Activated T-helper 9 cell treated with anti-CD3 and anti-CD28 coated beads, Interleukin-2, amount 50 U/mL, for 16 hours (primary cell): ENCODE data around the gene DDX6.
"Not testable (repeated sequence)": the region's sequence is repeated elsewhere in the genome, so short reads cannot be mapped to it uniquely, and the experiment has no call there.

Experiments
- DNase-seq: peaks from one replicate; pipeline ENCODE4 v3.0.0-alpha.2; 2020; ENCODE audit warnings: low read depth

The DDX6 gene, protein sequence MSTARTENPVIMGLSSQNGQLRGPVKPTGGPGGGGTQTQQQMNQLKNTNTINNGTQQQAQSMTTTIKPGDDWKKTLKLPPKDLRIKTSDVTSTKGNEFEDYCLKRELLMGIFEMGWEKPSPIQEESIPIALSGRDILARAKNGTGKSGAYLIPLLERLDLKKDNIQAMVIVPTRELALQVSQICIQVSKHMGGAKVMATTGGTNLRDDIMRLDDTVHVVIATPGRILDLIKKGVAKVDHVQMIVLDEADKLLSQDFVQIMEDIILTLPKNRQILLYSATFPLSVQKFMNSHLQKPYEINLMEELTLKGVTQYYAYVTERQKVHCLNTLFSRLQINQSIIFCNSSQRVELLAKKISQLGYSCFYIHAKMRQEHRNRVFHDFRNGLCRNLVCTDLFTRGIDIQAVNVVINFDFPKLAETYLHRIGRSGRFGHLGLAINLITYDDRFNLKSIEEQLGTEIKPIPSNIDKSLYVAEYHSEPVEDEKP

DNA sequence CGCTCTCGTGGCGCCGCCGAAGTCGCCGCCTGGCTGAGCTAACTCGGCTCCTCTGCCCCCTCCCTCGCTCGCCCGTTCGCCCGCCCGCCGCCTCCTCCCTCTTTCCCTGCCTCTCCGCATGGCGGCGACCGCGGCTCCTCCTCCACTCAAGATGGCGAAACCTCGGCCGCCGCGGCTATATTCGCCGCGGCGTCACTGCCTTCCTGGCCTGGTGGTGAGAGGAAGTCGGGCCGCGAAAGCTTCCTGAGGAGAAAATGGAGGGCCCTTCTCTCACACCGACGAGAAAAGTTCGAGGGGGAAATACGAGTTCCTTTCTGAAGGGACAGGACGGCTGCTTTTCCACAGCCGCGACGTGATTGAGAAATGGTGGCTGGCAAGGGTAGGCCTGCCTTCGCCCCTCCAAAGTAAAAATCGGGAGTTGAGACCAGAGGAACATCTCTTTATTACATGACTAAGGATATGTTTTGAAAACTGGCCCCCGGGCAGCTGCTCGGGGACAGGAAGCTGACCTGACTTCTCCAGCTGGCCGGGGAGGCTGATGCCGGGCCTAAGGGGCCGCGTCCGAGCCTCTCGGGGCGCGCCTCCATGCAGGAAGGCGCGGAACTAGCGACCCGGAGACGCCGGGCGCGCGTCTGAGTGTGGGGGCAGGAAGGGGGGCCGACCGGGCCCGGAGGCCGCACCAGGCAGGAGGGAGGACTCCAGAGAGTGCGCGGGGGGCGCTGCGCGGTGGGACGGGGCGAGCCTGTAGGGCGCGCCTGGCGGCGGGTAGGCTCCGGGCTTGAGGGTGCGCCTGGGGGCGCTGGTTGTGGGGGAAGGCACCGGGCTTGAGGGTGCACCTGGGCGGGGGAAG lies at the start of gene DDX6:
Gene DDX6 (minus strand): TSS at position 54 of the 850 bp plus-strand sequence. CDS start 4,913 bp downstream, outside the sequence.
- peak; percentile 87 for DNase-seq

DNA sequence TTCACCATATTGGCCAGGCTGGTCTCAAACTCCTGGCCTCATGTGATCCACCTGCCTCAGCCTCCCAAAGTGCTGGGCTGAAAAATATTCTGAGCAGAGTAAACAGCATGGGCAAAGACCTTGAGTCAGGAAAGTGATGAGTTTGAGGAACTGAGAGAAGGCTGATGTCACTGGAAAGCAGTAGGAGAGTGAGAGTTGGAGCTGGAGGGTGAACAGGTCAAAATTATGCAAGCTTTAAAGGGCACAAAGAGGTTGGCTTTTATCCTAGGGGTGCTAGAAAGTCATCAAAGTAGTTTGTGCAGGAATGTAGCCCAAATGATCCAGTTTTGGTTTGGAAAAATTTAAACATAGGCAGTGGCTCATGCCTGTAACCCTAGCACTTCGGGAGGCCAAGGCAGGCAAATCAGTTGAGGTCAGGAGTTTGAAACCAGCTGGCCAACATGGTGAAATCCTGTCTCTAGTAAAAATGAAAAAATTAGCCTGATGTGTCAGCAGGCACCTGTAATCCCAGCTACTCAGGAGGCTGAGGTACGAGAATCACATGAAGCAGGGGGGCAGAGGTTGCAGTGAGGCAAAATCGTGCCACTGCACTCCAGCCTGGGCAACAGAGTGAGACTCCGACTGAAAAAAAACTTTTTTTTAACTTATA lies 48.1 kb upstream of the DDX6 start:
- no peak for DNase-seq

DNA sequence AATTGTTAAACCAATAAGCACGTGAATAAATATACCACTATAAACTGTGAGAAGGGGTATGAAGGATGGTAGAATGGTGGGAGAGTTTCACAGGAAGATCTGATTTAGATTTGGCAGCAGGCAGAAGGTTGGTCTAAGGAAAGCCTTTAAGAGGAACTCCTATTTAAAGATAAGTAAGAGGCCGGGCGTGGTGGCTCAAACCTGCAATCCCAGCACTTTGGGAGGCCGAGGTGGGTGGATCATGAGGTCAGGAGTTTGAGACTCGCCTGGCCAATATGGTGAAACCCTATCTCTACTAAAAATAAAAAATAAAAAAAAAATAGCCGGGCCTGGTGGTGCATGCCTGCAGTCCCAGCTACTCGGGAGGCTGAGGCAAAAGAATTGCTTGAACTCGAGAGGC lies 46.9 kb upstream of the DDX6 start:
- no peak for DNase-seq

DNA sequence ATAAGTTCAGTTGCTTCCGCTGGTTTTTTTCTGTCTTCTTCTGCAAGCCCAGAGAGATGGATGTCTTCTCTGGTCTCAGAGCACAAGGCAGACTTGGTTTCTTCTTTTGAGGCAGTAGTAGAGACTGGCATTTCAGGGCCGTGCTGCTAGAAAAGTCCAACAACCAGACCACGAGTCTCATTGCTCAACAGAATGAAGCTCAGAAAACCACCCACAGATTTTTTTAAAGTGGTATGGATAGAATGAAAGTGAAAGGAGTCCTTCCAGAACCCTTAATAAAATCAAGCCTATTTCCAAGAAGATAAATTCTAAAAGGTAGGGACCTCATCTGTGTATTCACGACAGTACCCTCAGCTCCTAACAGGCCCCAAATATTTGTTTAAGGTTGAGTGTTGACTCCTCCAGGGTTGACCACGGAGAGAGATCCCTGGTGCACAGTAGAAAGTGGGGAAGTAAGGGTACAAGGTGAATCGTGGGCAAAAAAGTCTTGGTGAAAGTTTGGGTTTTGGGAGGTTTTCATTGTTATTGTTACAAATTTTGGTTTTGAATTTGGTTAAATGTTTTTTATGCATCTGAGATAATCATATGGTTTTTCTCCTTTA lies 43.6 kb upstream of the DDX6 start:
- no peak for DNase-seq

DNA sequence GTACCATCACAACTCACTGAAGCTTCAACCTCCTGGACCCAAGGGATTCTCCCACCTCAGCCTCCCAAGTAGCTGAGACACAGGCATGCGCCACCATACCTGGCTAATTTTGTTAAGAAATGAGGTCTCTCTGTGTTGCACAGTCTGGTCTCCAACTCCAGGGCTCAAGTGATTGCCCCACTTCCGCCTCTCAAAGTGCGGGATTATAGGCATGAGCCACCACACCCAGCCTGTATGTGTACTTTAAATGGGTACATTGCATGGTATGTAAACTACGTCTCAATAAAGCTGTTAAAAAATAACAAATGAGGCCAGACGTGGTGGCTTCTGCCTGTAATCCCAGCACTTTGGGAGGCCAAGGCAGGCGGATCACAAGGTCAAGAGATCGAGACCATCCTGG lies 36.2 kb upstream of the DDX6 start:
- no peak for DNase-seq

DNA sequence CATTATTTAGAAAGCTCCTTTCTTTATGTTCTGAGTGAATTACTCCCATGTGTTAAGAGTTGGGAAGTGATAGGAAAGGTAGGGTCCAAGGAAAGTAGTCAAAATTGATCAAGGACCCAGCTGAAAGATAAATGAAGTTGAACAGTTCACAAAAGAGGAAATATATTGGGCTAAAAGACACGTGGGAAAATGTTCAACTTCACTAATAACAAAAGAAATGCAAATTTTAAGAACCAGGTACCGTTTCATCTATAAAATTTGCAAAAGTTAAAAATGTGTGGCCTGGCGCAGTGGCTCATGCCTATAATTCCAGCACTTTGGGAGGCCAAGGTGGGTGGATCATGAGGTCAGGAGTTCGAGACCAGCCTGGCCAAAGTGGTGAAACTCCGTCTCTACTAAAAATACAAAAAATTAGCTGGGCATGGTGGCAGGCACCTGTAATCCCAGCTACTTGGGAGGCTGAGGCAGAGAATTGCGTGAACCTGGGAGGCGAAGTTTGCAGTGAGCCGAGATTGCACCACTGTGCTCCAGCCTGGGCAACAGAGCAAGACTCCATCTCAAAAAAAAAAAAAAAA lies 32.1 kb upstream of the DDX6 start:
- not testable (repeated sequence) for DNase-seq

DNA sequence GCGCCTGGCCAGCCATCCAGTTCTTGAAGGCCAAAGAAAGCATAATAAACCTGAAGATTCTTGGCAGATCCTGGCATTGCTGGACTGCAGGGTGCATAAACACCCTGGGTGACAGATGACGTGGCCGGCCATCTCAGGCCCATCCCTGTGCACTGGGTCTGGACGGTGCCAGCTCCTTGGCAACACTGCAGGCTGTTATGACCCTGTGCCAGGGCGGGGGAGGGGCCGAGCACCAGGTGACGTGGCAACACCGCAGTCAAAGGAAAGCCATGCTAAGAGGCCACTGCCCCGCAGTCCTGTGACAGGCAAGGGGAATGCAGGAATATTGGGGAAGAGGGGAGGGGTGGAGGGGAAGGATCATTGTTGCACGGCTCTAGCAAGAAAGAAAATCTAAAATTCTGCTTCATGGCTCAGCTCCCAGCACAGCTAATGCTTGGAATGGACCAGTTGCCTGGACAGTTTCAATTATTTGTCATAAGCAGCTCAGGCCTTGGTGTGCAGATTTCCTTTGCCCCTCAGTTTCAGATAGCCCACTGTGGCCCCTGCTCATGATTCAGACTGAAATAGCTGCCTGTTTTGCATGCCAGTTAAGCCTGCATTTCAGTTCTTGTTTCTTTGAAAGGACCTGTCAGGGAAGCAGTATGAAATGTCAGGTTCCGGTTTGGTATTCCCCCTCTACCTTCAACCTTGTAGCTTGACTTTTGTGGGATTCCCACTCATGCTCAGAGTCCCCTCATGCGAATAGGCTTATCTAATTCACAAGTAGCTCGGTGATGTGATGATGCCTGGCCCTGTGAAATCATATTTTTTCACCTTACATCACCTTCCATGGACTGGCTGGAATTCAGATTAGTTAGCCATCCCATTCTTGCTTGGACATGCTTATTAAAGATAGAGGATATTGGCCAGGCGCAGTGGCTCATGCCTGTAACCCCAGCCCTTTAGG lies 29.7 kb upstream of the DDX6 start:
- DNase-seq, result no peak

DNA sequence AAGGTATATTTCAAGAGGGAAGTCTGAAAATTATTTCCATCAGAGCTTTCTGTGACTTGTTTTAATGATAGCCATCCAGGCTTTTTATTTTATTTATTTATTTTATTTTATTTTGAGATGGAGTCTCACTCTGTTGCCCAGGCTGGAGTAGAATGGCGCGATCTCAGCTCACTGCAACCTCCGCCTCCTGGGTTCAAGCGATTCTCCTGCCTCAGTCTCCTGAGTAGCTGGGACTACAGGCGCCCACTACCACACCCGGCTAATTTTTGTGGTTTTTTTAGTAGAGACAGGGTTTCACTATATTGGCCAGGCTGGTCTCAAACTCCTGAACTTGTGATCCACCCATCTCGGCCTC lies 29.0 kb upstream of the DDX6 start:
- not testable (repeated sequence) for DNase-seq

DNA sequence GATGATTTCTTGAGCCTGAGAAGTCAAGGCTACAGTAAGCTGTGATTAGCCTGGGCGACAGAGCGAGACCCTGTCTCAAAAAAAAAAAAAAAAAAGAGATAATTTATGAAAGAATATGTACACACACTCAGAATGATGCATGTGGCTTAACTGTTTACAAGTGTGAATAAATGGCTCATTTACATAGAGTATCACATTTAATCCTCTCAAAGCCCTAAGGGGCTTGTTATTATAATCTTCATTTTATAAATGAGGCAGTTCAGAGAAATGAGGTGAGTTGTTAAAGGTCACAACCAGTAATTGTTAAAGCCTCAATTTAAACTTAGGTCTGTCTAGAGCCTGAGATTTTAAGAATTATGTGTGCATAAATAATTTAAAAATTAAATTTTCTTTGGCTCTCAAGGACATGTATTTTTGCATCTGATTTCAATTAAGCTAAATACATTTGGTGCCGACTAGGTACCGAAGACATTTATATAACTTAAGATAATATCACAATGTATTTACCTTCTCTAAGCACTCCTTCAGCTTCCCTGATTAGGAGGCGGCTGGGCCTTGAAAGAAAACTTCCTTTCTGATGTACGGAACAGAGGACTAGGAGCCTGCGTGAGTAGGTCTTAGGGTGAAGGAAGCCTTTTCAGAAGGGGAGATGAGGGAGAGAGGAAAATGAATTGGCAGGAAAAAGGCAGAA lies 28.5 kb upstream of the DDX6 start:
- DNase-seq, result no peak

DNA sequence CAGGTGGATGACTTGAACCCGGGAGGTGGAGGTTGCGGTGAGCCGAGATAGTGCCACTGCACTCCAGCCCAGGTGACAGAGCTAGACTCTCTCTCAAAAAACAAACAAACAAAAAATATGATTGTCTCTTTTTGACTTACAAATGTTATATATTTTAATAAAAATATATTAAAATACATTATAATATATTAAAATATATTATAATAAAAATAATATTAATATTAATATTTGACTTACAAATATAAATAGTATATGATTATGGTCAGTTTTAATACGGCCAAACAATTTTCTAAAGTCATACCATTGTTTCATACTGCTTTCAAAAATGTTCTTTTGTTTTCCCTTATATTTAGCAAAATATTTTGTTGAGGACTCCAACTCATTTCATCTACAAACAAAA lies 27.2 kb upstream of the DDX6 start:
- DNase-seq, result no peak

DNA sequence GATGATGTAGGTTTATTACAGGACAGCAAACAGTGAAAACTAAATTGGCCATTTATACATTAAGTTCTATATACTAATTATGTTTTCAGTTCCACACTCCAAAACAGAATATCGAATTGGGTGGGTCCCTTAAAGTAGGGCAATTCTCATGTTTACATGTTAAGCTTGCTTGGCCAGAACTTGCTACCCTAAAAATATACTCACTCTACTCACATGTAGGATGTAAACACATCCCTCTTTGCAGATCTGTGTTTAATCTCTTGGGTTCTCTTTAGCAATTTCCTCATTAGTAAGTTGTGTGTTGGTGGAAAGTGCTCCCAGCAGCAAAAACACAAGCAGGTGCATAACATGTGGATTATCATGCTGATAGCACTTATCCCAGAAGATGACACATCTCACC lies 22.6 kb upstream of the DDX6 start:
- DNase-seq, result no peak

DNA sequence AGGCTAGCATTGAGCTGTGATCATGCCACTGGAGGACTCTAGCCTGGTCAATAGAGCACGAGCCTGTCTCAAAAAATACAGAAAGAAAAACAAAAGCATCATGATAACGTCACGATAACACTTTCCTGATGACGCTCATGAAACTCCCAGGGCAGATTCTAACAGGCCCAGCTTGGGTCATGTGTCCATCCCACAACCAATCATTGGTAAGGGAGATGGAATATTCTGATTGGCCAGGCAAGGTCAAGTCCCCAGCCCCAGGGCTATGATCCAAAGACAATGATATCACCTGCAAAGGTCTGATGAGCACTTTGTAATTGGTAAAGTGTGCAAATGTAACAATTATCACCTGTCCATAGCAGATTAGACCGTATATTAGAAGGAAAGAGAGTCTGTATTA lies 21.5 kb upstream of the DDX6 start:
- DNase-seq, result no peak

DNA sequence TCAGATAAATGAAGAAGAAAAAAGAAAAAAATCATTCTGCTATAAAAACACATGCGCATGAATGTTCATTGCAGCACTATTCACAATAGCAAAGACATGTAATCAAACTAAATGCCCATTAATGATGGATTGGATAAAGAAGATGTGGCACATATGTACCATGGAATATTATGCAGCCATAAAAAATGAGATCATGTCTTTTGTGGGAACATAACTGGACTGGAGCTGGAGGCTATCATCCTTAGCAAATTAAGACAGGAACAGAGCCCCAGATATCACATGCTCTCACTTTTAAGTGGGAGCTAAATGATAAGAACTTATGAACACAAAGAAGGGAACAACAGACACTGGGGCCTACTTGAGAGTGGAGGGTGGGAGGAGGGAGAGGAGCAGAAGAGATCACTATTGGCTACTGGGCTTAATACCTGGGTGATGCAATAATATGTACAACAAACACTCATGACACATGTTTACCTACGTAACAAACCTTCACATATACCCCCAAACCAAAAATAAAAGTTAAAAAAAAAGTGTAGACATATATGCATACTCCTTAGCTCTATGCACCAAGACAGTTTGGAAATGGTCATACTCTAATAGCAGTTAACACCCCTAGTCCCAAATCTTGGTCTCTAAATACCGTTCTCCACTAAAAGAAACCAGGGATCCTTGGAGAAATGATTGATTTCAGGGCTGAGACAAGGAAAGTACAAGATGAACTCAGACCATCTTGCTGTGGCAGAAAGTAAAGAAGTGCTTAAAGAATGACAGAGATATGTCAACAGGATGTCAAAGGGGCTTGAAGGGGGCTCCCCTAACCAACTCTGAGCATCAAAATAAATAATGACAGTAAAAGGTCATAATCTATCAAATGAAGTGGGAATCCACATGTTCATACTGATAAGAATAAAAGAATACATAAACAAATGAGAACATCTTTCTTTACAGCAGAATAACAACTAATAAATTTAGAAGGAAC lies 17.1 kb upstream of the DDX6 start:
- no peak for DNase-seq

DNA sequence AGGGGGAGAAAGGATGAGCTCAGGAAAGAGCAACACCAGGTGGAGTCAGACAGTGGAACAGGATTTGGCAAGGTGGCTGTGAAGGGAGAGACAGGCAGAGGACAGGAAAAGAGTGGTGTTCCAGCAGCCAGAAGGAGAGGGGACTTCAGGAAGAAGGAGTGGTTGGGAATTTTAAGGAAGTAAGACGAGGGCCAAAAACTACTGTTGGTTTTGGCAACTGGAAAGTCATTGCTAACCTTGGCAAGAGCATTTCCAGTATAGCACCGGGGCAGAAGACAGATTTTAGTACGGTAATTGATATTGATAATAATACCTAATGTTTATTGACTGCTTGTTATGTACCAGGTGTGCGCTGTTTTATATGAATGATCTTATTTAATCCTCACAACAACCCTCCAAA lies 15.4 kb upstream of the DDX6 start:
- no peak for DNase-seq

DNA sequence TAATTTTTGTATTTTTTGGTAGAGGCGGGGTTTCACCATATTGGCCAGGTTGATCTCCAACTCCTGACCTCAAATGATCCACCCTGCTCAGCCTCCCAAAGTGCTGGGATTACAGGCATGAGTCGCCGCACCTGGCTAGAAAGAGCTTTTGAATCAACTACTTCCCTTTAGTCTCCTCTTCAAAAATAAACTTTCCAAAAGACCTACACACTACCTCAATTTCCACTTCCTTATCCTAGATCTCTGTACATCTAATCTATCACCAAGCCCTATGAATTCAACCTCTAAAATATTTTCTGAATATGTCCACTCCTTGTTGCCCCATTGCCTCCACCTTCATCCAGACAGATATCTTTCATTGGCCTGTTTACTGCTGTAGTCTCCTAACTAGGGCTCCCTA lies 13.1 kb upstream of the DDX6 start:
- DNase-seq, result no peak

DNA sequence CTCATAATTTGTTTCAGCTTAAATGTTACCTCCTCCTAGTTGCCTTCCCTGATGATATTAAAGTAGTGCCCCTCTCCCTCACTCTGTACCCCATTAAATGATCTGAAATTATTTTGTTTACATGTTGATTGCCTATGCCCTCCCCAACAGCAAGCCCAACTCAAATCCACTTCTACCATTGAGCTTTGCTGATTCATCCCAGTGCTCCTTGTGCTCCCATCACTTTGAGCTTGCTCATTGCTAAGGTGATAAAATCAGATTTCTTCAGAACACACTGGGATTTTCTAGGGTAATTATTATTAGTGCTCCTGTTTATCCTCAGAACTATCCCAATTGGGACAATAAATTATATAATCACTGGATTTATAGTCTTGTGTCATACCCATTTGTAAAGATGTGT lies 8.4 kb upstream of the DDX6 start:
- no peak for DNase-seq

DNA sequence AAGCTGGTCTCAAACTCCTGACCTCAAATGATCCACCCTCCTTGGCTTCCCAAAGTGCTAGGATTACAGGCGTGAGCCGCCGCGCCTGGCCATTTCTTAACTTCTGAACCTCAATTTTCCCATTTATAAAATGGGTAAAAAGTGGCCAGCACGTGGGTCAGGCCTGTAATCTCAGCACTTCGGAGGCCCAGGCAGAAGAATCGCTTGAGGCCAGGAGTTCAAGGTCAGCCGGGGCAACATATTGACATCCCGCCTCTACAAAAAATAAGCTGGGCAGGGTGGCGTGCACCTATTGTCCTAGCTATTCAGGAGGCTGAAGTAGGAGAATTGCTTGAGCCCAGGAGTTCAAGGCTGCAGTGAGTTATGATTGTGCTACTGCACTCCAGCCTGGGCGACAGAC lies 6.5 kb upstream of the DDX6 start:
- no peak for DNase-seq

DNA sequence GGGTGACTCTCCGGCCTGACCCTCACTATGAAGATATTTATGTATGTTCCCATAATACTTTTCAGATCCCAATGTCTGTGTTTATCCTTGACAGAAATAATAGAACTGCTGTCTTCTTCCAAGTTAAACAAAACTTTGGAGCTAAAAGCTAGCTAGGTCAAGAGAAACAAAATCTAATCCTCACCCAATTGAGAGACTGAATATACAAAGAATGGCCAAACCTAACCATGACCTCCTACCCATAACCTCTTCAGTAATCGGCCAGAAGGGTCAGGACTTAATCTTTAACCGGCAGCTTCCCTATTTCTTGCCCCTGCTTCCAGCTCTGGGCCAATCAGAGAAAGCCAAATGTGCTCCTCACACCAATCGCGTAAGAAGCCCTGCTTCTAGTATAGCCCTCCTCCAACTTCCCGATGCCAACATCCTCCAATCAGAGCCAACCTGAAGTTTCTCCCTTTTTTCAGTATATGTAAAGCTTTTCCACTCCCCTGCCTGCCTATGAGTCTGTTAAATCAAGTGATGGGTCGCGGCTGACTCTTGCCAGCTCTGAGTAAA lies 1.7 kb upstream of the DDX6 start:
- peak; percentile 42 for DNase-seq
